ENCODE data around the gene ZIM2. TPM values are rescaled to one million over a fixed set of nuclear protein-coding genes. Genes with fewer than 3 reads are reported as not detected.

The ZIM2 gene
- total RNA-seq, 1 donor from 2014 or later, result not detected

GRCh38 chr19:56837492-56838023, 3.0 kb downstream of the ZIM2 start:
- Histone ChIP-seq H3K36me3 (no peaks in the 10 kb centered on the region), H3K9me3 (no peaks in the 10 kb centered on the region), H3K27ac (peak overlapping the region; percentile 1), H3K27me3 (no peaks in the 10 kb centered on the region), H3K4me1 (no peaks in the 10 kb centered on the region), H3K4me3 (peak overlapping the region; percentile 42)
- intact Hi-C loops (cut with DNase I), result no loop called here
- ATAC-seq (peak; percentile 15), DNase-seq (peak; percentile 82)
- TF ChIP-seq CTCF (IDR thresholded peaks at IDR 0.05), result peak; percentile 42

- no peak for DNase-seq
- no peak for TF ChIP-seq CTCF (IDR thresholded peaks at IDR 0.05)
Measured at GRCh38 chr19:56837004-56837403, 3.5 kb downstream of the ZIM2 start.

GRCh38 chr19:56836059-56836458, 4.5 kb downstream of the ZIM2 start:
- no peak overlapping the region for H3K27ac ChIP-seq
- intact Hi-C loops (cut with DNase I), result no loop called here
- no peak for TF ChIP-seq CTCF (IDR thresholded peaks at IDR 0.05)

More at GRCh38 chr19:56837004-56837403, 3.5 kb downstream of the ZIM2 start:
- Histone ChIP-seq H3K27ac (peak overlapping the region; percentile 1), H3K9me3 (no peaks in the 10 kb centered on the region), H3K4me1 (no peaks in the 10 kb centered on the region), H3K4me3 (peak overlapping the region; percentile 42), H3K36me3 (no peaks in the 10 kb centered on the region), H3K27me3 (no peaks in the 10 kb centered on the region)
- ATAC-seq, result no peak
- intact Hi-C loops (cut with DNase I), result no loop called here

GRCh38 chr19:56835401-56835800, 5.1 kb downstream of the ZIM2 start:
- TF ChIP-seq CTCF (IDR thresholded peaks at IDR 0.05), result no peak
- Histone ChIP-seq H3K4me3 (no peak overlapping the region), H3K9me3 (no peaks in the 10 kb centered on the region), H3K27ac (no peak overlapping the region), H3K4me1 (no peaks in the 10 kb centered on the region), H3K27me3 (no peaks in the 10 kb centered on the region), H3K36me3 (no peaks in the 10 kb centered on the region)
- intact Hi-C loops (cut with DNase I), result no loop called here
- ATAC-seq (no peak), DNase-seq (no peak)

More at GRCh38 chr19:56836059-56836458, 4.5 kb downstream of the ZIM2 start:
- no peaks in the 10 kb centered on the region for H3K9me3 ChIP-seq
- ATAC-seq, result no peak
- H3K27me3 ChIP-seq, result no peaks in the 10 kb centered on the region
- no peaks in the 10 kb centered on the region for H3K36me3 ChIP-seq
- H3K4me1 ChIP-seq, result no peaks in the 10 kb centered on the region
- no peak for DNase-seq
- H3K4me3 ChIP-seq, result no peak overlapping the region

- TF ChIP-seq CTCF (IDR thresholded peaks at IDR 0.05), result no peak
- no peaks in the 10 kb centered on the region for H3K36me3 ChIP-seq
- H3K27ac ChIP-seq, result no peak overlapping the region
- H3K9me3 ChIP-seq, result no peaks in the 10 kb centered on the region
- ATAC-seq, result no peak
- H3K4me3 ChIP-seq, result no peak overlapping the region
- H3K4me1 ChIP-seq, result no peaks in the 10 kb centered on the region
- no peaks in the 10 kb centered on the region for H3K27me3 ChIP-seq
- intact Hi-C loops (cut with DNase I), result no loop called here
- DNase-seq, result no peak
Measured at GRCh38 chr19:56834564-56835375, 5.8 kb downstream of the ZIM2 start.
